Measurements from ENCODE around the gene MINAR1.

The MINAR1 gene

DNA sequence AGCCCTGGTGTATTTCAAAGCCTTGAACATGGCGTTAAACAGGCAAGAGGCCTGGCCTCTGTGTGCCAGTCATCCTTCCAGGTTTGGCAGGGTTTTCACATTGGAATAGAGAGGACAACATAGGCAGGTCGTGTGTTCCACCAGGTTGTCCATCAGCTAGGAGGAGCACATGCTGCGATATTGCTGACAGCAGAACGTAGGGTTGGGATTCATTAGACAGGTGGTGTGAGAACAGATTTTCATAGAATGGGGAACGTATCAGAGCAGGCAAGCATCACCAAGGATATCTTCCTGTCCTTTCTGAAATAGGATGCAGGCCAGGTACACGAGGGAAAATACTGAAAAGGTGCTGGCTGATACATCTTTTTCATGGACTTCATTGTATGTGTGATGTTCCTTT is 26.4 kb downstream of the MINAR1 start:
- TF ChIP-seq EZH2phosphoT487 (IDR thresholded peaks at IDR 0.05; ENCODE audit: borderline replicate concordance): no peak
- TF ChIP-seq, protein P1, sequence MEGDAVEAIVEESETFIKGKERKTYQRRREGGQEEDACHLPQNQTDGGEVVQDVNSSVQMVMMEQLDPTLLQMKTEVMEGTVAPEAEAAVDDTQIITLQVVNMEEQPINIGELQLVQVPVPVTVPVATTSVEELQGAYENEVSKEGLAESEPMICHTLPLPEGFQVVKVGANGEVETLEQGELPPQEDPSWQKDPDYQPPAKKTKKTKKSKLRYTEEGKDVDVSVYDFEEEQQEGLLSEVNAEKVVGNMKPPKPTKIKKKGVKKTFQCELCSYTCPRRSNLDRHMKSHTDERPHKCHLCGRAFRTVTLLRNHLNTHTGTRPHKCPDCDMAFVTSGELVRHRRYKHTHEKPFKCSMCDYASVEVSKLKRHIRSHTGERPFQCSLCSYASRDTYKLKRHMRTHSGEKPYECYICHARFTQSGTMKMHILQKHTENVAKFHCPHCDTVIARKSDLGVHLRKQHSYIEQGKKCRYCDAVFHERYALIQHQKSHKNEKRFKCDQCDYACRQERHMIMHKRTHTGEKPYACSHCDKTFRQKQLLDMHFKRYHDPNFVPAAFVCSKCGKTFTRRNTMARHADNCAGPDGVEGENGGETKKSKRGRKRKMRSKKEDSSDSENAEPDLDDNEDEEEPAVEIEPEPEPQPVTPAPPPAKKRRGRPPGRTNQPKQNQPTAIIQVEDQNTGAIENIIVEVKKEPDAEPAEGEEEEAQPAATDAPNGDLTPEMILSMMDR (conservative IDR thresholded peaks at IDR 0.05; ENCODE audit: low read length): no peak

DNA sequence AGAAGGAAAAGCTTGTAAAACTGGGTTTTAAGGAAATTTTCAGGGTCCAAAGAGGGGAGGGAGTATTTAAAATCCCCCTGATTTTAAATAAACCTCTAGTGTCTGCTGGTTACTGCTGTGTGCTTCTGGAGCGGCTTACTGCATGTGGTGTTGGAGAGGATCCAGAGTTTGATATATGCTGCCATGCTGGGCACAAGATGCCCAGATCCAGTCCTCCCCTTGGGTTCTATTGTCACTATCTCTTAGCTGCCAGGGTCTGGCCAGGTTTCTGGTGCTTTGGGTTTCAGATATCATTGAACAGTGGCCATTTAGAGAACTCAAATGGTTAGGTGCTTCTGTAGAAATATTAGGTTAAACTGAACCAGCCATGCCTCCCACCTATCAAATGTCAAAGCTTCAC is 27.5 kb downstream of the MINAR1 start:
- TF ChIP-seq, protein P1 (conservative IDR thresholded peaks at IDR 0.05; ENCODE audit: low read length): no peak
- no peak for TF ChIP-seq EZH2phosphoT487 (IDR thresholded peaks at IDR 0.05; ENCODE audit: borderline replicate concordance)
- Histone ChIP-seq H3K9me3 (ENCODE audit: insufficient read depth, low read depth, low read length) (no peaks in the 10 kb centered on the region), H3K27me3 (ENCODE audit: insufficient read depth, low read length, poor library complexity, severe bottlenecking) (no peaks in the 10 kb centered on the region), H3K9ac (ENCODE audit: low read depth, low read length, poor library complexity, severe bottlenecking) (no peak overlapping the region), H3F3A (ENCODE audit: low read depth) (no peaks in the 10 kb centered on the region), H3K79me2 (ENCODE audit: insufficient read depth, low read length) (no peaks in the 10 kb centered on the region), H3K36me3 (ENCODE audit: insufficient read depth, low read length) (no peaks in the 10 kb centered on the region), H2AFZ (ENCODE audit: low read length) (no peak overlapping the region), H3K4me2 (ENCODE audit: low read depth, low read length, poor library complexity, severe bottlenecking) (no peak overlapping the region), H3K4me1 (ENCODE audit: insufficient read depth, low read length, poor library complexity, severe bottlenecking) (no peaks in the 10 kb centered on the region), H3K4me3 (ENCODE audit: low read length, poor library complexity, severe bottlenecking) (no peak overlapping the region), H4K20me1 (ENCODE audit: insufficient read depth, low read length, poor library complexity, severe bottlenecking) (no peaks in the 10 kb centered on the region), H3K9me2 (replicated peaks; ENCODE audit: low read depth, low read length) (no peaks in the 10 kb centered on the region)

More for the DNA sequence above, 26.4 kb downstream of the MINAR1 start:
- no peak overlapping the region for H3K9ac ChIP-seq (ENCODE audit: low read depth, low read length, poor library complexity, severe bottlenecking)
- no peaks in the 10 kb centered on the region for H3K79me2 ChIP-seq (ENCODE audit: insufficient read depth, low read length)
- no peaks in the 10 kb centered on the region for H4K20me1 ChIP-seq (ENCODE audit: insufficient read depth, low read length, poor library complexity, severe bottlenecking)
- no peak overlapping the region for H3K4me3 ChIP-seq (ENCODE audit: low read length, poor library complexity, severe bottlenecking)
- H3K4me2 ChIP-seq (ENCODE audit: low read depth, low read length, poor library complexity, severe bottlenecking): no peak overlapping the region
- H3K4me1 ChIP-seq (ENCODE audit: insufficient read depth, low read length, poor library complexity, severe bottlenecking): no peaks in the 10 kb centered on the region
- no peak overlapping the region for H2AFZ ChIP-seq (ENCODE audit: low read length)
- H3K9me3 ChIP-seq (ENCODE audit: insufficient read depth, low read depth, low read length): no peaks in the 10 kb centered on the region
- no peaks in the 10 kb centered on the region for H3K27me3 ChIP-seq (ENCODE audit: insufficient read depth, low read length, poor library complexity, severe bottlenecking)
- no peaks in the 10 kb centered on the region for H3K36me3 ChIP-seq (ENCODE audit: insufficient read depth, low read length)
- no peaks in the 10 kb centered on the region for H3K9me2 ChIP-seq (replicated peaks; ENCODE audit: low read depth, low read length)
- no peaks in the 10 kb centered on the region for H3F3A ChIP-seq (ENCODE audit: low read depth)

DNA sequence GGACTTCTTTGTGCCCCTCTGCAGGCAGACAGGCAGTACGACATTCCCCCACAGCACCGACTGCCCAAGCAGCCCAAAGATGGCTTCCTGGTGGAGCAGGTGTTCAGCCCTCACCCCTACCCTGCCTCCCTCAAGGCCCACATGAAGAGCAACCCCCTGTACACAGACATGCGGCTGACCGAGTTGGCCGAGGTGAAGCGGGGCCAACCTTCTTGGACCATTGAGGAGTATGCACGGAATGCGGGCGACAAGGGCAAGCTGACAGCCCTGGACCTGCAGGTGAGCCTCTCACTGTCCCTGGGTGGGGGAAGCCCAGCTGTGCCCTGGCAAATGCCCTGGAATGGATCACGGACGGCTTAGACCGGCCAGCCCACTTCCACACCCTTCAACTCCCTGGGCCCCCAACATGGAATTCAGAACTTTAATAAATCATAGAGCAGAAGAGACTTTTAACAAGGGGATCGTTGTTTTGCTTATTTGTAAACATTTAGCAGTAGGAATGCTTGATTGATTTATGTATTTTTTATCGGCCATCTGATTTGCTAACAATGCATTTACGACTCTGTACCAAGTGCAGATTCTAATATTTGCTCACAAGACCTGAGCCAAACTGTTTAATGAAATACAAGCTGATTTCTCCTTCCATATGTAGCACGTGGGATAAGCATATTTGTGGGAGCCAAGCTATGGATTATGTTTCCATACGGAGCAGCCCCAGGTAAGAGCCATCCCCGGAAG is 31.1 kb downstream of the MINAR1 start:
- Histone ChIP-seq H3K4me2 (ENCODE audit: low read depth, low read length, poor library complexity, severe bottlenecking) (no peak overlapping the region), H3K4me1 (ENCODE audit: insufficient read depth, low read length, poor library complexity, severe bottlenecking) (no peaks in the 10 kb centered on the region), H3K9me3 (ENCODE audit: insufficient read depth, low read depth, low read length) (no peaks in the 10 kb centered on the region), H3K79me2 (ENCODE audit: insufficient read depth, low read length) (no peaks in the 10 kb centered on the region), H3K9ac (ENCODE audit: low read depth, low read length, poor library complexity, severe bottlenecking) (no peak overlapping the region), H4K20me1 (ENCODE audit: insufficient read depth, low read length, poor library complexity, severe bottlenecking) (no peaks in the 10 kb centered on the region), H3K27me3 (ENCODE audit: insufficient read depth, low read length, poor library complexity, severe bottlenecking) (no peaks in the 10 kb centered on the region), H3K36me3 (ENCODE audit: insufficient read depth, low read length) (no peaks in the 10 kb centered on the region), H3K9me2 (replicated peaks; ENCODE audit: low read depth, low read length) (no peaks in the 10 kb centered on the region), H3K4me3 (ENCODE audit: low read length, poor library complexity, severe bottlenecking) (no peak overlapping the region), H3F3A (ENCODE audit: low read depth) (no peaks in the 10 kb centered on the region), H2AFZ (ENCODE audit: low read length) (no peak overlapping the region)
- TF ChIP-seq, protein P1 (conservative IDR thresholded peaks at IDR 0.05; ENCODE audit: low read length): no peak
- TF ChIP-seq EZH2phosphoT487 (IDR thresholded peaks at IDR 0.05; ENCODE audit: borderline replicate concordance): no peak
